Natural killer cell (primary cell): Measurements from ENCODE around the gene AKNAD1. TPM values are rescaled to one million over a fixed set of nuclear protein-coding genes. Genes with fewer than 3 reads are reported as not detected.
A peak's percentile ranks its signal among the peaks of the same experiment; 100 is the strongest.

Source experiments
- ATAC-seq, 3 donors: fragments of 150-1000 bp in 2 of 3; fragments of 200-7000 bp in 1 of 3; cut with Tn5 transposase; 1 replicate in 1 of 3; 2 replicates in 2 of 3; pipeline ENCODE4 v1.10.0; 2021; ENCODE audit warnings: mild to moderate bottlenecking in 2 of 3, moderate library complexity in 2 of 3
- DNase-seq, 2 donors: peaks; one replicate each; pipeline versions ENCODE4 v3.0.0 to v3.0.0-alpha.2; 2013 to 2021; ENCODE audit warnings: mixed read lengths in 1 of 2
- H3K27ac ChIP-seq: one replicate; pipeline ENCODE4 v1.5.1; 2013; ENCODE audit warnings: mild to moderate bottlenecking, low read length
- H3K27me3 ChIP-seq: one replicate; pipeline ENCODE4 v1.6.1; 2013; ENCODE audit warnings: low read length; ENCODE audit not compliant: control insufficient read depth, insufficient read depth
- H3K36me3 ChIP-seq: one replicate; pipeline ENCODE4 v1.6.1; 2013; ENCODE audit warnings: low read length; ENCODE audit not compliant: control insufficient read depth, insufficient read depth
- H3K4me1 ChIP-seq: one replicate; pipeline ENCODE4 v1.6.1; 2013; ENCODE audit warnings: low read length; ENCODE audit not compliant: control insufficient read depth, insufficient read depth
- H3K4me3 ChIP-seq: one replicate; pipeline ENCODE4 v1.5.1; 2013; ENCODE audit warnings: low read length
- H3K9me3 ChIP-seq: one replicate; pipeline ENCODE4 v1.6.1; 2013; ENCODE audit warnings: low read length; ENCODE audit not compliant: control insufficient read depth, insufficient read depth
- H3K27ac Mint-ChIP-seq, 2 donors: one replicate each; pipeline ENCODE4 v1.8.0; 2022; ENCODE audit warnings: mild to moderate bottlenecking in 2 of 2, mixed read lengths in 2 of 2, moderate library complexity in 1 of 2
- H3K27me3 Mint-ChIP-seq, 2 donors: one replicate each; pipeline ENCODE4 v1.8.0; 2022; ENCODE audit warnings: low read depth in 2 of 2, mixed read lengths in 2 of 2
- H3K36me3 Mint-ChIP-seq: one replicate; pipeline ENCODE4 v1.8.0; 2022; ENCODE audit warnings: mixed read lengths
- H3K4me1 Mint-ChIP-seq, 2 donors: one replicate each; pipeline ENCODE4 v1.8.0; 2022; ENCODE audit warnings: mixed read lengths in 2 of 2
- H3K4me3 Mint-ChIP-seq: one replicate; pipeline ENCODE4 v1.8.0; 2022; ENCODE audit warnings: mild to moderate bottlenecking, moderate library complexity, mixed read lengths
- H3K9me3 Mint-ChIP-seq, 2 donors: one replicate each; pipeline ENCODE4 v1.8.0; 2022; ENCODE audit warnings: mixed read lengths in 2 of 2
- WGBS: methylation state at CpG from one replicate; pipeline ENCODE4 v1.1.7; 2013; ENCODE audit warnings: missing lambda C conversion rate; ENCODE audit not compliant: insufficient coverage; 5-methylcytosine and 5-hydroxymethylcytosine counted together
- intact Hi-C: fragments of 100-400 bp; cut with micrococcal nuclease; formaldehyde crosslinking; loops from one replicate; pipeline ENCODE4 v1.14.2; 2022
- total RNA-seq, 4 donors: library from RNA; stranded (reverse); fragments of 120-200 nt in 1 of 4; gene quantifications; one replicate each; pipeline versions ENCODE4 v1.2.3 to v1.2.4, GENCODE V29; 2013 to 2022
- TF ChIP-seq, protein P1 (sequence below): fragments of 200-600 bp; IDR thresholded peaks from one replicate; pipeline ENCODE4 v1.8.0; 2022; ENCODE audit warnings: antibody characterized with exemption

Gene AKNAD1, protein sequence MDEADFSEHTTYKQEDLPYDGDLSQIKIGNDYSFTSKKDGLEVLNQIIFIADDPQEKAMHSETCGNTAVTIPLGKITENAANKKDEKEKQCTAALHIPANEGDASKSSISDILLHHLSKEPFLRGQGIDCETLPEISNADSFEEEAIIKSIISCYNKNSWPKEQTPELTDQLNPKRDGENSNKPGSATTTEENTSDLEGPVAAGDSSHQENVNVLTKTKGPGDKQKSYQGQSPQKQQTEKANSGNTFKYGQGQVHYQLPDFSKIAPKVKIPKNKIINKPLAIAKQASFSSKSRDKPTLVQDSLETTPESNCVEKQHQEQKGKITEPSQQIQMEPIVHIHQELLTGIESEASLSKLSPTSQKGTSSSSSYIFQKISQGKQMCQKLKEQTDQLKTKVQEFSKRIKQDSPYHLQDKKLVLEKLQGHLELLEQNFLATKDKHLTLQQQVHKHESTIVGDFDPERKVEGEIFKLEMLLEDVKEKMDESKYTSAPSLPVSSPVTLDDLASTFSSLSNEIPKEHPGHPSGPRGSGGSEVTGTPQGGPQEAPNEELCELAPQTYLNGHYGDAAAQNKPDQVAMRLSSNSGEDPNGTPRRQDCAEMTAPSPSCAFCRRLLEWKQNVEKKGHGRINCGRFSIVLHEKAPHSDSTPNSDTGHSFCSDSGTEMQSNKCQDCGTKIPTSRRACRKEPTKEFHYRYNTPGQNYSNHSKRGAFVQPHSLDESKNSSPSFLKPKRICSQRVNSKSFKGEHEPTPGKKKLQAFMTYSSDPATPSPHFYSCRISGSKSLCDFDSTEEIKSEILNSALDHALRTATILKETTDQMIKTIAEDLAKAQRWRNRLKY
- not detected for total RNA-seq
- not detected for total RNA-seq (2013)

DNA sequence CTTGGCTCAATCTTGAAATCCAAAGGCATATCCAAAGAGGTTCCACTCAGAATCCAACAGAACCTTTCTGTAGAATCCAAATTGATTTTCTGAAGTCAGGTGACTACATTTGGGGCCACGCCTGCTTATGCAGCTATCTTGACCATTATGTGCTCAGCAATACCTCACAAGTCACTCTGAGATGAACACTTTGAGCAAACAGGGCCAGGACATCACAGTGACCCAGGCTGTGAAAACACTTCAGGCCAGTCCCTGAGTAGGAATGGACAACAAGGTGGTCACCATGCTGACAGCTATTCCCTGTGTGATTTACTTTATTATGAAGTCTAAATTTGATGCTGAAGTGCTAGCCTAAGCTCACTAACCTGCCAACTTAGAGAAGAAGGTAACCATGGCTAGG lies at the start of gene AKNAD1:
Gene AKNAD1 (minus strand): TSS at position 101 of the 400 bp plus-strand sequence. CDS start 4,430 bp downstream, outside the sequence.
- WGBS = 75% methylated on average over 1 of the region's 1 CpG
- intact Hi-C loops = no loop called here
- no peak within 1 kb of the TSS for H3K4me3 Mint-ChIP-seq
- H3K36me3 Mint-ChIP-seq = no peaks in the 10 kb centered on the region
- no peaks in the 10 kb centered on the region for H3K27me3 ChIP-seq
- H3K4me3 ChIP-seq = no peak within 1 kb of the TSS
- no peak for DNase-seq
- ATAC-seq = no peak
- no peaks in the 10 kb centered on the region for H3K9me3 ChIP-seq
- H3K4me1 Mint-ChIP-seq = peaks cover 8 to 9% of the 10 kb centered on the region in 2 donors
- H3K27ac Mint-ChIP-seq = no peak within 1 kb of the TSS
- H3K4me1 ChIP-seq = peaks cover 3% of the 10 kb centered on the region
- H3K36me3 ChIP-seq = no peaks in the 10 kb centered on the region
- H3K27me3 Mint-ChIP-seq = peaks cover 13 to 16% of the 10 kb centered on the region in 2 donors
- H3K27ac ChIP-seq = no peak within 1 kb of the TSS
- no peaks in the 10 kb centered on the region for H3K9me3 Mint-ChIP-seq
- TF ChIP-seq, protein P1, sequence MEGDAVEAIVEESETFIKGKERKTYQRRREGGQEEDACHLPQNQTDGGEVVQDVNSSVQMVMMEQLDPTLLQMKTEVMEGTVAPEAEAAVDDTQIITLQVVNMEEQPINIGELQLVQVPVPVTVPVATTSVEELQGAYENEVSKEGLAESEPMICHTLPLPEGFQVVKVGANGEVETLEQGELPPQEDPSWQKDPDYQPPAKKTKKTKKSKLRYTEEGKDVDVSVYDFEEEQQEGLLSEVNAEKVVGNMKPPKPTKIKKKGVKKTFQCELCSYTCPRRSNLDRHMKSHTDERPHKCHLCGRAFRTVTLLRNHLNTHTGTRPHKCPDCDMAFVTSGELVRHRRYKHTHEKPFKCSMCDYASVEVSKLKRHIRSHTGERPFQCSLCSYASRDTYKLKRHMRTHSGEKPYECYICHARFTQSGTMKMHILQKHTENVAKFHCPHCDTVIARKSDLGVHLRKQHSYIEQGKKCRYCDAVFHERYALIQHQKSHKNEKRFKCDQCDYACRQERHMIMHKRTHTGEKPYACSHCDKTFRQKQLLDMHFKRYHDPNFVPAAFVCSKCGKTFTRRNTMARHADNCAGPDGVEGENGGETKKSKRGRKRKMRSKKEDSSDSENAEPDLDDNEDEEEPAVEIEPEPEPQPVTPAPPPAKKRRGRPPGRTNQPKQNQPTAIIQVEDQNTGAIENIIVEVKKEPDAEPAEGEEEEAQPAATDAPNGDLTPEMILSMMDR = no peak

DNA sequence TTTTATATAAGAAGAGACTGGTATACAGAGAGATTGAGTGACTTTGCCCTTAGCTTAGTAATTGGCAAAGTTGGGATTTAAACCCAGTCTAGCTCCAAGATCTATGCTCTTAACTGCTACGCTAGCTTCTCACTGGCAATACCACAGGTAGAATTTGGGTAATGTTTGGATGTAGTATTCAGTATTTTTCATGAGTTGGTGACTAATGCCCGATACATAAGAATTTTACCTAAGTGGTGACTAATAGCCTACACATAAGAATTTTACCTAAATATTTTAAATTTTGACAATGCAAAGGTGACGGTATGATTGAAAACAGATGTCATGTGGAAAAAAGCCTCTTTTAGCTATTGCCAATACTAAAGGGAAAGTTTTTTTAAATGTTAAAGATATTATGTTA lies 44.2 kb upstream of the AKNAD1 start:
- H3K4me3 Mint-ChIP-seq = no peak overlapping the region
- H3K36me3 Mint-ChIP-seq = no peaks in the 10 kb centered on the region
- Histone ChIP-seq H3K27ac (no peak overlapping the region), H3K27me3 (no peaks in the 10 kb centered on the region), H3K4me1 (no peaks in the 10 kb centered on the region), H3K36me3 (no peaks in the 10 kb centered on the region), H3K9me3 (no peaks in the 10 kb centered on the region), H3K4me3 (no peak overlapping the region)
- TF ChIP-seq, protein P1 = no peak
- intact Hi-C loops = no loop called here
- no peaks in the 10 kb centered on the region for H3K27me3 Mint-ChIP-seq
- no CpG with 5 or more reads among the region's 3 CpGs for WGBS
- no peak overlapping the region for H3K27ac Mint-ChIP-seq
- ATAC-seq (no peak), DNase-seq (no peak)
- no peaks in the 10 kb centered on the region for H3K4me1 Mint-ChIP-seq
- no peaks in the 10 kb centered on the region for H3K9me3 Mint-ChIP-seq

DNA sequence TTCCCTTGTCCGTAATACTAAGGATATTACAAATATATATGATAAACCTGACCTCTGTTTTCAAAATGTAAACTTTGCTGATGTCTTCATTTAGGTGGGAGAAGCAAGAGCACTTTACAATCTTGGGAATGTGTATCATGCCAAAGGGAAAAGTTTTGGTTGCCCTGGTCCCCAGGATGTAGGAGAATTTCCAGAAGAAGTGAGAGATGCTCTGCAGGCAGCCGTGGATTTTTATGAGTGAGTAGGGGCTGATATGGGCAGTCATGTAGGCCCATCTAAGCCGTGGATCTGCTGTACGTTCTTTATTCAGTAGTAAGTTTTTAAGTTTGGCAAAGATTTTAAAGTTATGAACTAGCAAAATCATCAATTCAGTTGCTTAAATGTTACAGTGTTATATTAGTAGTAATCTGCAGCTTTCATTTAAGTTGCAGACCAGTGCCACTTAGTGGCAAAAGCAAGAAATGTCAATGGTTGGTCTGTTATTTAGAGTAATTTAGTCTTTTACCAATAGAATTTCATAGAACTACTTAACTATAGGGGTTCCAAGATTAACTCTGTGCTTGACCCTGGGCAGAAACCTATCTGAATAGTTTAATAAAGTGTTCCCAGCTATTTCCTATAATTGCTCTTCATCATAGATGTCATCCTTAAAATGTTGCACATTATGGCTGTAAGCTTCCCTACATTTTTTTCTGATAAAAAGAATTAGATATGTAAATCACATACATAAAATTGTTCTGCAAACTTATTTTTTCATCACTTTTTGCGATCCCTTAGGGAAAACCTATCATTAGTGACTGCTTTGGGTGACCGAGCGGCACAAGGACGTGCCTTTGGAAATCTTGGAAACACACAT lies 41.2 kb upstream of the AKNAD1 start:
- 62% methylated on average over 7 of the region's 8 CpGs for WGBS
- intact Hi-C loops = loop anchor here (1.0 to 10.0 kb wide), 3 partner anchors 70 to 383 kb away; partner anchors contain the start of gene PRPF38B

More for the DNA sequence above, 41.2 kb upstream of the AKNAD1 start:
- Histone ChIP-seq H3K36me3 (no peaks in the 10 kb centered on the region), H3K27me3 (no peaks in the 10 kb centered on the region), H3K27ac (no peak overlapping the region), H3K9me3 (no peaks in the 10 kb centered on the region), H3K4me1 (no peaks in the 10 kb centered on the region), H3K4me3 (no peak overlapping the region)
- Mint-ChIP-seq H3K27me3 (no peaks in the 10 kb centered on the region), H3K4me1 (no peaks in the 10 kb centered on the region), H3K27ac (no peak overlapping the region), H3K36me3 (no peaks in the 10 kb centered on the region), H3K4me3 (no peak overlapping the region), H3K9me3 (no peaks in the 10 kb centered on the region)
- ATAC-seq = peak; percentile 83 to 91 (median 89)
- TF ChIP-seq, protein P1 = peak; percentile 76
- DNase-seq = peak in 1 of 2 donors; percentile 72
